GM12801 (cell line): ENCODE data around the gene CCDC127.

Source experiments
- TF ChIP-seq, protein P1 (sequence below): IDR thresholded peaks from one replicate; pipeline ENCODE4 v1.5.1; 2011; ENCODE audit warnings: control low read depth; ENCODE audit not compliant: insufficient read length; ENCODE audit errors: extremely low read depth

The CCDC127 gene

DNA sequence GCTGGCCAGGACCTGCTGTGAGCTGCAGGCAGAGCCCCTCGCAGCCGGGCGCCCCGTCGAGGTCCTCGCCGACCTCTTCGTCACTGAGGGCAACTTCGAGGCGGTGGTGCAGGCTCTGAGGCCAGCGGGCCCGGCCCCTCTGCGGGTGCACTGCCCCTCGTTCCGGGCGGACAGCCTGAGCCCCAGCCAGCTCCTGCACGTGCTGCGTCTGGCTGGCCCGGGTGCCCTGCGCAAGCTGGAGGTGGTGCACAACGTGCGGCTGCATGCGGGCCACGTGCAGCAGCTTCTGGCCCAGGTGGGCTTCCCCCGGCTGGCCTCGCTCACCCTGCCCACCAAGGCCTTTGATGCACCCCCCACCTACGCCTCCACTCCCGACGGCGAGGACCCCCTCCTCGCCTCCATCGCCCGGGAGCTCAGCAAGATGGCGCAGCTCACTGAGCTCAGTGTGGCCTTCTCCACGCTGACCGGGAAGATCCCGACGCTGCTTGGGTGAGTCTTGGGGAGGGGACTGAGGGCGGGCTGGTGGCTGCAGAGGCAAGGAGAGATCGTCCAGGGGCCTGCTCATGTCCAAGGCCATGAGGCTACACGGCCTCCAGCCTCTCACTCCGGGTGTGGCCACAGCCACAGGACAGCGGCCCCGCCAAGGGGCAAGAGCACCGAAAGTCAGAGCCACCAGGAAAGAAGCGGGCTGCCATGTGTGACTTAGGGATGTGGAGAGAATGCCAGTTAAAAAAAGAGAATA, 25.8 kb downstream of the CCDC127 start:
- TF ChIP-seq, protein P1, sequence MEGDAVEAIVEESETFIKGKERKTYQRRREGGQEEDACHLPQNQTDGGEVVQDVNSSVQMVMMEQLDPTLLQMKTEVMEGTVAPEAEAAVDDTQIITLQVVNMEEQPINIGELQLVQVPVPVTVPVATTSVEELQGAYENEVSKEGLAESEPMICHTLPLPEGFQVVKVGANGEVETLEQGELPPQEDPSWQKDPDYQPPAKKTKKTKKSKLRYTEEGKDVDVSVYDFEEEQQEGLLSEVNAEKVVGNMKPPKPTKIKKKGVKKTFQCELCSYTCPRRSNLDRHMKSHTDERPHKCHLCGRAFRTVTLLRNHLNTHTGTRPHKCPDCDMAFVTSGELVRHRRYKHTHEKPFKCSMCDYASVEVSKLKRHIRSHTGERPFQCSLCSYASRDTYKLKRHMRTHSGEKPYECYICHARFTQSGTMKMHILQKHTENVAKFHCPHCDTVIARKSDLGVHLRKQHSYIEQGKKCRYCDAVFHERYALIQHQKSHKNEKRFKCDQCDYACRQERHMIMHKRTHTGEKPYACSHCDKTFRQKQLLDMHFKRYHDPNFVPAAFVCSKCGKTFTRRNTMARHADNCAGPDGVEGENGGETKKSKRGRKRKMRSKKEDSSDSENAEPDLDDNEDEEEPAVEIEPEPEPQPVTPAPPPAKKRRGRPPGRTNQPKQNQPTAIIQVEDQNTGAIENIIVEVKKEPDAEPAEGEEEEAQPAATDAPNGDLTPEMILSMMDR: no peak

DNA sequence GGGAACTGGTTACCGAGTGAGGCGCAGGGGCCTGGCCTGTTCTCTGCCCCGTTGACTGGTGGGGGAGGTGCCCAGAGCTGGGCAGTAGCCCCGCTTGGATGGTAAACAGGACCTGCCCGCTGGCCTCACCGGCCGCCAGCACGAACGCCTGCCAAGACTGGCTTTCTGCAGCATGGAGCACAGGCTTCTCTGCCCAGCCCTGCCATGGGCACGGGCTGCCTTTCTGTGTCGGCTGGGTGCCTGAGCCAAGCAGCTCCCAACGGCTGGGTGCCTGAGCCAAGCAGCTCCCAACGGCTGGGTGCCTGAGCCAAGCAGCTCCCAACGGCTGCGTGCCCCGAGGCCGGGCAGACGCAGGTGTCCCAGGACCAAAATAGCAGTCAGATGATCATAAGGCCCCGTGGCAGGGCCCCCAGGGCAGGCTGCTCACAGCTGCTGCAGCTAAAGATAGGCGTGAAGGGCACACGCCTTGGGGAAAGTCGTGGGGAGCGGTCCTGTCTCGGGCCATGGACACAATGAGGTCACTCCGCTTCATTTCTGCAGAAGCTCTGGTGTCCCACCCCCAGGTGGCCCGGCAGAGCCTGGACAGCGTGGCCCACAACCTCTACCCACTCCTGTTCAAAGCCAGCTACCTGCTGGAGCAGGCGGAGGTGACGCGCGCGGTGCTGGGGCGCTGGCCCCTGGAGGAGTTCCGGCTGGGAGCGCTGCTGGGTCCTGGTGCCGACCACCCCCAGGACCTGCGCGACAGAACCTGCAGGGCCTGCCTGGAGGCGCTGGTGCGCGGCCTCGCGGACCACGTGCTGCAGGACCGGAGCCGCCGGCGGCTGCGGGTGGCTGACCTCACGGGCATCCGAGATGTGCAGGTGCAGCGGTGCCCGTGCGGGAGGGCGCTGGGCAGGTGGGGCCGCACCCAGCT, 26.7 kb downstream of the CCDC127 start, which contains the start of gene LRRC14B:
Gene LRRC14B, plus strand, starts transcription at position 460 of the 913 bp plus-strand sequence. Its CDS starts 44 bp downstream, at position 504.
- TF ChIP-seq, protein P1: no peak

DNA sequence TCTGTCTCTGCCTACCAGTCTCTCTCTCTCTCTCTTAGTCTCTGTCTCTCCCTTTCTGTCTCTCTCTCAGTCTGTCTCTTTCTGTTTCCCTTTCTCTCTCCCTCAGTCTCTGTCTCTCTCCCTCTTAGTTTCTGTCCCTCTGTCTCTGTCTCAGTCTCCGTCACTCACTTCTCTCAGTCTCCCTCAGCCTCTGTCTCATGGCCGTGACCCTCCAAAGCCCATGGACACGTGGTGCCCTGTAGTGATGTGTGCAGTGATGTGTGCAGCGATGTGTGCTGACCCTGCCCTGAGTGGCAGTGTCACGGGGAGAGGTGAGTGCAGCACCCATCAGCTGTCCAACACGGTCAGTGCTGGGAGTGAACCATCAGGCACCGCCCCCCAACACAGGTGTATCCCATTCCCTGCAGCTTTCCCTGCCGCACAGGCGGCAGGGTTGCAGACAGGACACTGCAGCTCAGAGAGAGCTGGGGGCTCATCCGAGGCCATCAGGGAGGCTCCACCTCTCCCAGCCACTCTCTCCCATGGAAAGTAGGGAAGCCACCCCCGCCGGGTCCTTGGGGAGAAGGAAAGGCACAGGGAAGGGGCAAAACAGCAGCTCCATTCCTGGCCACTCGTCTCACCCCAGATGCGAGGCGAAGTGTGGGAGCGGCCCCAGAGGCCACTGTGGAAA, 27.5 kb downstream of the CCDC127 start:
- TF ChIP-seq, protein P1: no peak

DNA sequence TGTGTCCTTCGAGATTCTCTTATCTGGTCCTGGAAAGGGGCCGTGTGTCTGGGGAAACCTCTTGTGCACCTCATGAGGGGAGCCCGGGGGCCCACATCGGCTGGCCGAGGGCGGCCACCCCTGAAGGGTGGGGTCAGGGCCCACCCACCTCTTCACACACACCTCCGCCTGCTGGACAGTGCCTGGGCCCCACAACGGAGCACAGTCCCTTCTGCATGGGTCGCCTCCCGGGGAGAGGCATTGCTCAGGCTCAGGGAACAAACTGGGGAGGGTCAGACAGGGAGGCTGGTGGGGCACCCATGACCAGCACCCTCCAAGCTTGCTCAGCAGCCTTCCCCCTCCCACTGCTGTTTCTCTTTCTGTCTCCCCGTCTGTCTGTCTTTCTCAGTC, 28.0 kb downstream of the CCDC127 start:
- TF ChIP-seq, protein P1: no peak

DNA sequence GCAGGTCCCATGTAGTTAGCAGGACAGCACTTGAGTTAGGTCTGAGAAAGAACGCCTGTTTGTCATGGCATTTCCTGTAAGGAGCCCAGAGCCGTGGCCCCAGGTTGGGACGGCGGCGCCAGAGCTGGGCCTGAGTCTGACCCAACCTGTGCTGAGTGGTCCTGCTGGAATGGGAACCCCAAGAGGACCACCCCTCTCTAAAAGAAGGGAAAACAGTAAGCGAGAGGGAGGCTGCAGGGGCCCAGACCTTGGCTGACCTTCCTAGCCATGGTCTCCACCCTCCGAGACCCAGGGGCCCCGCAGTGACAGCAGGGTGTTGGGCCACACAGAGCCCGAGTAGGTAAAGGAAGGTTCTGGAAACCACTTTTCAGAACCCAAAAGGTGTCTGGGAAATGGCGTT, 28.5 kb downstream of the CCDC127 start:
- TF ChIP-seq, protein P1: no peak

DNA sequence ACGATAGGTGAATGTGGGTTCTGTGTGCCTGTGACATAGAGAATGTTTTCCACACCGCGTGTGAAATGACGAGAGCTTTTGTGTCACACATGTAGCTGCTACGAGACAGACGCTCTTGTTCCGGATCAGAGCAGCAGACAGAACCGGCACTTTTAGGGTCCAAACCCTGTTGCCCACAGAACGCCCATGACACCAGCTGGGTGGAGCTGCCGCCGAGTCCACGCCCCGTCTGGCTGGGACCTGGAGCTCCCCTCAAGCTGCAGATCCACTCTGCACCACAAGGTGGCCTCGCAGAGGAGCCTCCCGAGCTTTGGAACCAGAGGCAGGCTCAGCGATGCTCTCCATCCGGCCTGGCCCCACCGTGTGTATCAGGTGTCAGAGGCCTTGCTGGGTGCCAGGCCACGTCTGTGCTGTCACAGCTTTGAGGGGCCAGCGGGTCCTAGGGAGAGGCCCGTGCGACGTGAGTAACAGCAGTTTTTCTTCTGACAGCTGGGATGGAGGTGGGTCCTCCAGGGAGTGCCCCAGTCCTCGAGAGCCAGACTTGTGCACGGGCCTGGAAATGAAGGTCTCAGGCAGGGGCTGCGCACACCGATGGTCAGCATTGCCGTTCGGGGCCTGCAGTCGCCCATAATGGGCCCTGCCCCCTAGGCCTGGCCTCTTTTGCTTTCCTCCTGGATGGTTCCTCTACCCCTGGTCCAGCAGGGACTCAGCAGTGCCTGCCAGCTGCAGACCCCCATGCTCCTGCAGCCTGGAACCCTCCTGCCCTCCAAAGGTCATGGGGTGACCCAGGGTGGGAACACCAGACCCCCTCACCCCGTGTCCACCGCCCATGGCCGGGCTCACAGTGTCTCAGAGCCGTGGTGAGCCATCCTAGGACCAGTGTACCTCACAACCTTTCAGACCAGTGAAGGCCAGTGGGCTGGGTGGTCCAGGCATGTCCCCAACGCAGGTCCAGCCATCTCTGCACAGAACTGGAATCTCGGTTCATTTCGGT, 29.2 kb downstream of the CCDC127 start:
- TF ChIP-seq, protein P1: peak; percentile 11
